GM19035 (cell line): ENCODE results near the gene LIPJ.

ENCODE experiments used
- ATAC-seq: cut with Tn5 transposase; IDR thresholded peaks from one replicate; pipeline ENCODE4 v1.9.1; 2021; ENCODE audit not compliant: unreplicated experiment

The LIPJ gene, protein sequence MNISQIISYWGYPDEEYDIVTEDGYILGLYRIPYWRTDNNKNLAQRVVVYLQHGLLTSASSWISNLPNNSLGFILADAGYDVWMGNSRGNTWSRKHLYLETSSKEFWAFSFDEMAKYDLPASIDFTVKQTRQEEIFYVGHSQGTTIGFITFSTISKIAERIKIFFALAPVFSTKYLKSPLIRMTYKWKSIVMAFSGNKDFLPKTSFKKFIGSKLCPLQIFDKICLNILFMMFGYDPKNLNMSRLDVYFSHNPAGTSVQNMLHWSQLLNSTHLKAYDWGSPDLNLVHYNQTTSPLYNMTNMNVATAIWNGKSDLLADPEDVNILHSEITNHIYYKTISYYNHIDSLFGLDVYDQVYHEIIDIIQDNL

DNA sequence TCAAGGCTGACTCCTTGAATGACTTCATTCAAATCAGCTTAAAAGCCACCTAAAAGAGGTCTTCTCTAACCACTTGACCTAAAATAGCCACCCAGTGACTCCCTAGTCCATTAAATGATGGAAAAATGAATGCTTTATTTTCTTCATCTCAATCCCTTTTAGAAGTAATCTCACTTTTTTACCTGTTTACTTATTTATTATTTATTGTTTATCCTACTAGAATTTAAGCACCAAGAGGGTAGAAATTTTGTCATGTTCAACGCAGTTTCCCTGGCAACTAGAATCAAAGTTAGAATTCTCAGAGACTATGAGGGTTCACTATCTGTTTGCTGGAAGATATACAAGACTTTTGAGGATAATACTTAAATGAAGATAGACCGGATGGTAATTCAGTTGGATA is at the start of gene LIPJ:
TSS of gene LIPJ (plus strand) at position 301 of the 400 bp plus-strand sequence. CDS start 3,926 bp downstream, outside the sequence.
- no peak for ATAC-seq

DNA sequence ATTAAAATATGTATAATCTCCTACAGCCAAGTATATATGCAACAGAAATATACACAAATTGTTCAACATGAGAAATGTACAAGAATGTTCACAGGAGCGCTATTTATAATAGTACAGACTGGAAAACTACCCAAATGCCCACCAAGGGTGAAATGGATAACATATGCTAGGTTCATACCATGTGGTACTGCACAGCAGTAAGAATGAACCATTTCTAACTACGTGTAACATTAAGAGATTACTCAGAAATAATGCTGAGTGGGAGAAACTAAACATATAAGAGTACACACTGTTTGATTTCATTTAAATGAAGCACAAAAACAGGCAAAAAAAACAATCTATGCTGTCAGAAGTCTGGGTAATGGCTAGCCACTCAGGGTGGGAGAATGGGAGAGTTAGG is 49.2 kb upstream of the LIPJ start:
- no peak for ATAC-seq

DNA sequence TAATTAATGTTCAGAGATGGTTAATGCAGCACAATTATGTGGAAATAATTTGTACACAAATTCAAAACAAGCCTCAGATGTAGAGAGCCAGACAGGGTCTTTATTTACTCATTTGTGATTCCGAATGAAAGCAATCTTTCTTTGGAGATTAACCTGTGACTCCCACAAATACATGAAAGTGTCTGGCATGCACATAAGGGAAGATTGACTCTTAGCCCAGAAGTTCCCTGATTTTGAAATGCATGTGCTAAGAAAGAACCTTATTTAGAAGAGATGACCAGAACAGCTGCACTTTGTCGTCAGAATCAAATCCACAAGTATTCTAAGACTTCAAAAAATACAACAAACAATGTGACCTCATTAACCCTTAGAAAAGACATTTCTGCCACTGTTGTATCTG is 48.5 kb upstream of the LIPJ start:
- ATAC-seq, result no peak

DNA sequence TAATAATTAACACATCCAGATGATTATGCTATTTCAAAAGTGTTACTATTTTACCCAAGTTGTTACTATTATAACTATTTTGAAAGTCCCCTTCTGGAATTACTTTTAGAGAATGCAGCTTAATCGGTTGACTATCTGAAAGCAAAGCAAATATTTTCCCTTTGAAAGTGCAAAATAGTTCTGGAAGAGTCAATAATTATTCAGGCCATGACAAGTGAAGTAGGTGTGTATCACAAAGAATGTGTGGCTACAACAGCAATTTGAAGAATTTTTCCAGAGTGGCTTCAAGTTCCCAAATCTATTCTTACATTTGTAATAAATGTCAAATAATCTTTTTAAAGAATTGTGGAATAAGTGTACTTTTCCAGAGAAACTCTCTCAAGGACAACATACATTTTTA is 46.2 kb upstream of the LIPJ start:
- no peak for ATAC-seq

DNA sequence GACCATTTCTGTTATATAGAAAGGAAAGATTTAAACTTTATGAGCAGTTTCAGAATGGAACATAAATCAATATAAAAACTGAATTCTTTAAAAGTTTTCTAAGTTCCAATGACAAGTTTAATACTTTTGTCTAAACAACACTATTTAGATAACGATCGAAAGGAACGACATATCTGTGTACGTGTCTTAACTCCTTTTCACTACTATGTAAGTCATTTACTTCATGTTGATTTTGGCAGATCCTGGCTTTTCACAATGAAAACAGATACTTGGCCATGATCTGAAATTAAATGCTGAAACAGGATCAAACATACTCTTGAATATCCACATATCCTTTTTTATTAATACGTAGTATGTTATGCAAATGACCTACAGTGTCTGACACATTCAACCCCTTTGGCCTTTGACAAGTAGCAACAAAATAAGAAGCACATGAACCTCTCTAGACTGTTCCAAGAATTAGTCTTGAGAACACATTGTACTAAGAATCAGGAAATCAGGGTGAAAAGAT is 45.4 kb upstream of the LIPJ start:
- ATAC-seq, result no peak

DNA sequence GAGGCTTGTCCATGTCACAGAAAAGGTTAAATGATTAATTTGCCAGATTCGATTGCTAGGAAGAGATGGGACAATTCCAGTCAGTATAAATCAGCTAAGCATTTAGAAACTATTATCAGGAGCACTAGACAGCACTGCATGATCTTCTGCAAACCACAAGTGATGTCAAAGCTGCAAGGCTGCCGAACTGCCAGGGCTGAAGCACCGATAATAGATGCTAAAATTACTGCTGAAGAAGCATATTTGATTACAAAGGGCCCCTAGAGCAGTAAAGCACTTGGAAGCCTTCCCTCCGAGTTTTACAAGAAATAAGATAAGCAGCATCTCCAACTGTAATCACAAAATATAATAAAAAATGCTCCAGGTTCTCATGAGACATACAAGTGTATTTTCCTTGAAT is 44.0 kb upstream of the LIPJ start:
- no peak for ATAC-seq

DNA sequence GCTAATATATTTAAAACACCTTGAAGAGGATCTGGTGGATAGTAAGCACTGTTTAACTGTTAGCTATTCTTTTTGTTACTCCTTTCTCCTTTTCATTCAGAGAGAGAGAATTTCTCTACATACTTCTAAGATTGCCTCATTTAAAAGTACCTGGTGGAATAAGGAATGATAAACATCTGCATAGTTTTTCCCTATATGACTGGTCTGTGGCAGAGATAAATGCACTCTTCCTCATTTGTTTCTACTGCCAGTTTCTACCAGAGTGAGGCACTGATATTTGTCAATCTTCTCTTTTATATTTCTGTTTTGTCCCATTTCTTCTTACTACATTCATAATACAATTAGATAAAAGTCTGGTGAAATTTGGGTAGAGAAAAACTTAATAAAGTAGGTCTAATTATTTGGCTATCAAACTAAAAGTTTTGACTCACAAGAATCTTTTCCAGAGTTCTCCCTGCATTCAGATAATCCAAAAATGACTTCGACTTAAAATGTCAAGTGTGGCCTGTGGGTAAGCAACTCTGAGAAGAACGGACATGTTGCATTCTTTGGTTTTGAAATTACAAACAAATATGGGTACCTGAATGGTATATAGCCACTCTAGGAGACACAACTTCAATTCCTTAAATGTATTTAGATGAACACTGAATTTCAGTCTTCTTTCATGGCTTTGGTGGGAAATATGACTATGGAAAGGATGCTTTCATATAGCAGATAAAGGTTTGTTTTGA is 42.3 kb upstream of the LIPJ start:
- no peak for ATAC-seq

DNA sequence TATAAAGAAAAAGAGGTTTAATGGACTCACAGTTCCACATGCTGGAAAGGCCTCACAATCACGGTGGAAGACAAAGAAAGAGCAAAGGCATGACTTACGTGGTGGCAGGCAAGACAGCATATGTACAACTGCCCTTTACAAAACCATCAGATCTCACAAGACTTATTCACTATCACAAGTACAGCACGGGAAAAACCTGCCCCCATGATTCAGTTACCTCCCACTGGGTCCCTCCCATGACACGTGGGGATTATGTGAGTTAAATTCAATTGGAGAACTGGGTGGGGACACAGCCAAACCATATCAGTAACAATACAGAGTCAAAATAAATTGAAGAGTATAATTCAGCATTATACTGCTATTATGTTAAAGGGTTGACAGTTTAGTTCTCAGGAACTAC is 41.2 kb upstream of the LIPJ start:
- ATAC-seq, result no peak

DNA sequence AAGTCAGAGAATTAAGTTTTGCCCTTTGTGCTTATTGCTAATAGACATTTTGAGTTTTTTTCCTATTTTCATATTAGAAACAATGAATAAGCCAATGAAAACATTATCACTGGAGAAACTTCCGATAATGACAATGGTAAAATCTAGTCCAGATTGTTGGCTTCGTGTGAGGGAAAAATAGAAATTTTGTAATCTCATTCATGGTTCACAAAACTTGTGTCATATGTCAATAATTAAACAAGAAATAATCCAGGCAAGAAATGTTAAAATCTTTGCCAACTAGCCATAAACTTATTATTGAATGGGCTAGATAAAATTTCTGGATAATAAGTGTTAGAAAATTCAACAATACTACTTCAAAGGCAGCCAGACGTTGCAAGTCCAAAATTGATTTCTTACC is 40.1 kb upstream of the LIPJ start:
- ATAC-seq, result no peak

DNA sequence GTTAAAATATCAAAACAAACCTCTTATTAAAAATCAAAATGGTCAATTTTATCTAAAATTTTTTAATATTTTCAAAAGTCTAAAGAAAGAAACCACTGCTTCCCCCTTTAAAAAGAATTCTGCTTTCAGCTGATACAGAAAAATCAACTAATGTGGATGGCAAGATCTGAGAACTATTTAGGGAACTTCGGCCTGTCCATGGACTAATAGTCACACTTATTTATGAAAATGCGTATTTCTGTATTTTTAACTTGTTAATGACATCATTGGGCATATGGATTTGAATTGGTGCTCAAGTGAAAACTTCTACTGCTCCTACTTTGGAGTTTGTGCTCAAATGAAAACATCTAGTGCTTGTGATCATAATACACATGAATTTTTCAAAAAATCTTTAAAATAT is 35.3 kb upstream of the LIPJ start:
- no peak for ATAC-seq

DNA sequence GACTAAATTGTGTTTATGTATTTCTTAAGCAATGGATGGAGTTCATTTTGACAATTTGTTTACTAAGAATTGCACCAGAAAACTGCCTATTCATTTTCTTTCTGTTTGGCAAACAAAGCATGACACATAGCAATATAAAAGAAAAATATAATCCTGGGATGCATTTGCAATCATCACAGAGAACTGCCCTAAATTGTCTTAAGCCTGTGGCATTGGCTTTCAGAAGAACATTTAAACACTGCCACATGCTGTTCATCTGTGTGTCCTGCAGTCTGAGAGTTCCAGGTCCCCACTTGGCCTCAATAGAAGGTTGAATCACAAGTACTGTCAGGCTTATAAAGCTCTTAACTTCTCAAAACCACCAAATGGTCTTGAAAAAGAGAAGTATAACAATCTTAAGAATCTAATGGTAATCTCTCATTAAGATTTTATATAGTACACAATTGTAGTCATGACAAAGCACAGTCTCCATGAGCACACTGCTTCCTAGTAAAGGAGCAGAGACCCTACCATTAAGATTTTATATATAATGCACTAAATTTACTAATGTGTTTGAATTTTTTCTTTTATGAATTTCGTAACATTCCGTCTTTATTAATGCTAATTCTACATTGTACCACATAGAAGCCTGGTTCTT is 33.3 kb upstream of the LIPJ start:
- peak; percentile 87 for ATAC-seq

DNA sequence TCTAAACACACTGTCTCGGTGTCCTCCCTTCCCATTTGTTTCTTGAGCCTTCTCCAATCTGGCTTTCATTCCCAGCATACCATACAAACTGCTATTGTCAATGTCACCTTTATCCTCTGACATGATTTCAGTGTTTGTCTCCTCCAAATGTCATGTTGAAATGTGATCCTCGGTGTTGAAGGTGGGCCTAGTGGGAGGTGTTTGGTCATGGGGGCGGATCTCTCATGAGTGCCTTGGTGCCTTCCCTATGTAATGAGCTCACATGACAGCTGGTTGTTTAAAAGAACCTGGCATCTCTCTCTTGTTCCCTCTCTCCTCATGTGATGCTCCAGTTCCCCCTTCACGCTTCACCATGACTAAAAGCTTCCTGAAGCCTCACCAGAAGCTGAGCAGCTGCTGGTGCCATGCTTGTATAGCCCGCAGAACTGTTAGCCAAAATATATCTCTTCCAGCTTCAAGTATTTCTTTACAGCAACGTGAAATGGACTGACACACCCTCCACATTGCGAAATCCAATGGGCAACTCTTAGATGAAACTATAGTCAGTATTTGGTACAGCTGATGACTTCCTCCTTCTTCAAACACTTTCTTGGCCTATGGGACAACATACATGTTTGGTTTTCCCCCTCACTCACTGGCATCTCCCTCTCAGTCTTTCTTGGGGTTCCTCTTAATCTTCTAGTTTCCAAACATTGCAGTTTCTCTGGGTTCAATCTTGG is 31.2 kb upstream of the LIPJ start:
- no peak for ATAC-seq

DNA sequence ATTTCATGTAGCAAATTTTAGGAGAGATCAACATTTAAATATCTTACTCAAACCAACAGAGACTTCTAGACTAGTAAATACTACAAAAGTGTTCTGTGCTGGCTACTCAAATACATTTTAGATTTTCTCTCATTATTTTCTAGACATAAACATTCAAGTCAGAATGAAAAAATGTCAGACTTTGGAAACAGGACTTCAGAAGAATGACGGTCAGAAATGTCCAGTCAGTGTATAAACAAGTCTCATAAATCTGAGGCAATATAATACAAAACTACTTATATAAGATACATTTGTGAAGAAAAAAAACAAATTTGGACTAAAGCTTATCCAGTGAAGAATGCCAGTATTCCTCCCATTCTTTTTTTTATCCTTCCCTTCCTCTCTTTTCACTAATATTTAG is 29.3 kb upstream of the LIPJ start:
- ATAC-seq, result no peak

DNA sequence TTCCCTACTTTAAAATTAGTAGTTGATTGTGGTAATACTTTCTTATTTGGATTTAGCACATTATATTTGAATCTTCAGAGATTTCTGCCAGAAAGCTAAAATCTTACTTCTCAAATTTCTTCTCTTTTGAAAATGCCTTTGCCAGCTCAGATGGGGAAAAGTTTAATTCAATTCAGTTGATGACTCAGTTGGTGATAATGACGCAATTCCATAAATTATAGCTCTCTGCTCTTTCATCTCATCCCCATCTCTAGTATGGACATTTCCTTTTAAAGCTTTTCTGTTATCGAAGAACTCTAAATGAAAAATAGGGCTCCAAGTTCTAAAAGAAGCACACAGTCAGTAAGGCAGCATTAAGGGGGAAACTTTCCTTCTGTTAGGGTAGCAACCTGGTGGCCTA is 28.9 kb upstream of the LIPJ start:
- ATAC-seq, result no peak

DNA sequence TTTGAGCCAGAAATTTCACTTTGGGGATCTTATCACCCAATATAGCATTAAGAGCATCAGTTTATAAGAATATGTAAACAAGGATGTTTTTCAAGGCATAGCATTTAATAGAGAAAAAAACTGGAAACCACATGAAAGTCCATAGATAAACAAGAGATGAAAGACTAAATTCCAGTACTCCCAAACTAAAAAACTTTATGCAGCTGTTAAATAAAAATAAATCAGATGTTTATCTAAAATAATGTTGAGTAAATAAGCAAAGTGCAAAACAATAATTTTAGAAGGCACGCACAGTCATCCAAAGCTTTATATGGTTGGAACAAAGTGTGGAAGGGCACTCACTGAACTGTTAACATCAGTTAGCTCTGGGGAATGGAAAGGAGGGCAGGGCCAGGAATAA is 24.4 kb upstream of the LIPJ start:
- ATAC-seq, result no peak

DNA sequence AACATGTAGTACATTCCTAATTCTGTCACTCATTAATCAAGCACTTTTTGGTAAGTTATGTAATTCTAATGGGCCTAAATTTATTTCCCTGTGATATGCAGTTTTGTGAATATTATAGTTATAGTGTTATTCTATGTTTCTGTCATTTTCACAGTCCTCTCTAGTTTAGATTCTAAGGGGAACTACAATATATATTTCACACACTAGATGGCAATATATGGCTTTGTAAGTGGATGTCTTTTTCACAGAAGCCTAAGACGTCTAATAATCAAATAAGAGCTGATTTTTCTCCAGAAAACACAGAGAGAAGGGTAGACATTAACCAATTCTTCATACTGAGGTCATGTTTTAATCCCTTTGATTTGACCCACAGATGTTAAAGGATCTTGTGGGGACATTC is 21.5 kb upstream of the LIPJ start:
- ATAC-seq, result no peak

DNA sequence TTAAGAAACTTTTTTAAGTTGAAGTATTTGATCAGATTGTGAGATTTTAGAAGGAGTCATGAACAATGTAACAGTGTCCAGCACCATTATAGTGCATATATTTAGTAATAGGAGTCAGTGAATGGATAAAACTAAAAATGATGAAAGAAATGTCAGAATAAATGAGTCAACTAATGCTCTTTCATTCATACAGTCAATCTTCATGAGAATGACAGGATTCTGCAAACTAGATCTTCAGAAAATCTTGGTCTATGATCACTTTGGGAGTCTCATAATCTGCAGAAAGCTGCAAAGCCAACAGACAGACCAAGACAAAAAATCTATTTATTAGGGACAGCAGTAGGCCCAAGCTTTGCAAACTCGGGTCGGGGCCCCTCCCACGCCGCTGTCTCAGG is 4.2 kb upstream of the LIPJ start:
- peak; percentile 6 for ATAC-seq

DNA sequence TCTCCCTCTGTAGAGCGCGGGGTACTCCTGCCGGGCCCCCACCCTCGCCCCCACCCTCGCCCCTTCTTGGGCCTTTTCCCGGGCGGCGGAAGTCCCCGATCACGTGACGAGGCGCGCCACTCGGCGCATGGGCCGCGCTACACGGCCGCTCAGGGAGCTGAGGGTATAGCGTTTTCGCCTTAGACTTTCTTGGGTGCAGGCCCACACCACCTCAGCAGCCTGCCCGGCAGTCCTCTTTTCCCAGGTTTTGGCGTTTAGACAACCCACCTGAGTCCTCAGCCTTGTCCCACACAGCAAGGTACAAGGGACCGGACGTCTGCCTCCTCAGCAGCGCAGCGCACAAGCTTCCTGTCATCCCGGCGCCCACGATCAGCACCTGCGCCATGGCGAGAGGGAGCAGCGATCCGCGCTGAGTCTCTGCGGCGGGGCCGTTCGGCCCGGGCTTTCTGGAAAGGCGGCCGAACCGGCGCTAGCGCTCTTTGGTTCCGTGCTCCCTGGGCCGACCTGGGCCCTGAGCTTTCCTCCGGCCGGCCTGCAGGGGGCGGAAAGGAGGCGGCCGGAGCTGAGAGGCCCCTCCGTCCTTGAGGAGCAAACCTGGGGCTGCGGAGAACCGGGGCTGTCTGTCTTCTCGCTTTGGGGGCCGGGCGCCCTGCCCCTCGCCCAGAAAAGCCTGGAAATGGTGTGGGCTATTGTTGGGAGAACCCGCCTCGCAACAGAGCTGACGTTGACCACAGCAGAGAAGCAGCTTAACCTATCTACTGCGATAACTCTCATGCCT is 3.6 kb upstream of the LIPJ start, which contains the start of gene RNLS:
TSS of gene RNLS (minus strand) at position 513 of the 778 bp plus-strand sequence.
- peak; percentile 82 for ATAC-seq

DNA sequence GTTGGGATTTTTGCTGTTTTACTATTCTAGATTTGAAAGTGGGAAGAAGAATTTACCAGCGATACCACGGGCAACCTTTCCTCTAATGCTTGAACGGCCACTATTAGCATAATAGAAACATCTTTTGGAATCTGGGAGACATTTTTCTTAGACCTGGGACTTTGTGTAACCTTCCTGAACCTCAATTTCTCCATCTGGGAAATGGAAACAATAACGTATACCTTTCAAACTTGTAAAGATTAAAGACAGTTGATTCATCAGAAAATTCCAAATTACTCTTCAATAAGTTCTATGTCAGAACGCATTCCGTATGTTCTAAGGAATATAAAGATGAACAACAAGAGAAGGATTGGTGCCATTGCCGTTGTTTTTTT is 3.0 kb upstream of the LIPJ start:
- ATAC-seq, result no peak

DNA sequence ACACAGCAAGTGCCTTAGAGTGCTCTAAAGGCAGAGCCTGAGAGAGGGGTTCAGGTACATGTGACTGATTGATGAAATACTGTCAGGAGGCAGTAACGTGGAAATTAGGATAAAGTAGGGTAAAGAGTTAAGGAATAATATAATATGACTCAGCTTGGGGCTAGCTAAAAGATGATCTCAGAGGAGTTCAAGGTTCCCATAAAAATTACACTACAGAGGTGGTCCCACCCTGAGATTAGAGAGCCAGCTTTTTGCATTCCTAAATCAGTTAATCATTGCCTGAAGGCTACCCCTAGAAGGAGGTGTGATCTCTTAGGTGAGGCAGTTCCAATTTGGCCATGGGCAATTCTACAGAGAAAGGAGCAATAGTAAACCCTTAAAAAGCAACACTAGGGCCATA is 5.8 kb downstream of the LIPJ start:
- no peak for ATAC-seq
